Lower leg skin (tissue), 3 donors: ENCODE results near the gene FAM32A.

Experiments used
- POLR2A ChIP-seq, 2 donors: fragments of 450-650 bp; IDR thresholded peaks; one replicate each; pipeline ENCODE4 v1.6.1; 2016 to 2017; ENCODE audit warnings: antibody characterized with exemption in 2 of 2, mild to moderate bottlenecking in 1 of 2, moderate library complexity in 1 of 2
- TF ChIP-seq, protein P1 (sequence below), 3 donors: fragments of 450-650 bp; IDR thresholded peaks; one replicate each; pipeline ENCODE4 v1.5.1; 2016; ENCODE audit warnings: antibody characterized with exemption in 3 of 3, mild to moderate bottlenecking in 3 of 3, moderate library complexity in 2 of 3

DNA sequence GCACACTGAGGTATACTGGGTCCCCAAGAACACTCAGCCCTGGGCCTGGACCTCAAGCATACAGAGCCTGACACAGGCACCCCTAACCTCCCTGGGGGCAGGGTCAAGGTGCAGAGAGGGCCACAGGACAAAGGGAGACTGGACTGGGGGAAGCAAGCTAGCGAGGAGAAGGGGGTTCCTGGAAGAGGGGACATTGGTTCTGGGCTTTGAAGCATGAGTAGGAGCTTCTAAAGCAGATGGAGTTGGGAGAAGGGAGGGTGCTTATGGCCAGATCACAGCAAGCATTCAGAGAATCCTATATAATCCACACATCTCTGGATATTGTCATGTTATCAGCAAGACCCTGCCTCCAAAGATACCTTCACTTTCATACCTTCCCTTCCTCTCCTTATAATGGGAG is 15.1 kb upstream of the FAM32A start:
- TF ChIP-seq, protein P1, sequence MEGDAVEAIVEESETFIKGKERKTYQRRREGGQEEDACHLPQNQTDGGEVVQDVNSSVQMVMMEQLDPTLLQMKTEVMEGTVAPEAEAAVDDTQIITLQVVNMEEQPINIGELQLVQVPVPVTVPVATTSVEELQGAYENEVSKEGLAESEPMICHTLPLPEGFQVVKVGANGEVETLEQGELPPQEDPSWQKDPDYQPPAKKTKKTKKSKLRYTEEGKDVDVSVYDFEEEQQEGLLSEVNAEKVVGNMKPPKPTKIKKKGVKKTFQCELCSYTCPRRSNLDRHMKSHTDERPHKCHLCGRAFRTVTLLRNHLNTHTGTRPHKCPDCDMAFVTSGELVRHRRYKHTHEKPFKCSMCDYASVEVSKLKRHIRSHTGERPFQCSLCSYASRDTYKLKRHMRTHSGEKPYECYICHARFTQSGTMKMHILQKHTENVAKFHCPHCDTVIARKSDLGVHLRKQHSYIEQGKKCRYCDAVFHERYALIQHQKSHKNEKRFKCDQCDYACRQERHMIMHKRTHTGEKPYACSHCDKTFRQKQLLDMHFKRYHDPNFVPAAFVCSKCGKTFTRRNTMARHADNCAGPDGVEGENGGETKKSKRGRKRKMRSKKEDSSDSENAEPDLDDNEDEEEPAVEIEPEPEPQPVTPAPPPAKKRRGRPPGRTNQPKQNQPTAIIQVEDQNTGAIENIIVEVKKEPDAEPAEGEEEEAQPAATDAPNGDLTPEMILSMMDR (IDR thresholded peaks at IDR 0.05) = no peak
- TF ChIP-seq POLR2A (IDR thresholded peaks at IDR 0.05) = no peak
